CD4-positive, alpha-beta T cell (primary cell): ENCODE data around the gene ATP6V0D1. TPM values are rescaled to one million over a fixed set of nuclear protein-coding genes. Genes with fewer than 3 reads are reported as not detected.
"Not testable (repeated sequence)": the region's sequence is repeated elsewhere in the genome, so short reads cannot be mapped to it uniquely, and the experiment has no call there.

Experiments
- ATAC-seq: fragments of 200-7000 bp; cut with Tn5 transposase; one replicate; pipeline ENCODE4 v1.10.0; 2022; ENCODE audit warnings: mild to moderate bottlenecking; ENCODE audit not compliant: poor library complexity
- CTCF ChIA-PET: fragments of 350-600 bp; sonication (Branson Sonifier 250); formaldehyde crosslinking; loops from one replicate; lab custom pipeline; 2021; ENCODE audit warnings: antibody characterized with exemption, inconsistent platforms; lab: Charles Lee
- POLR2A ChIA-PET: fragments of 350-600 bp; sonication (Branson Sonifier 250); formaldehyde crosslinking; loops from one replicate; lab custom pipeline; 2021; ENCODE audit warnings: antibody characterized with exemption, inconsistent platforms; lab: Charles Lee
- DNase-seq, 14 experiments: peaks; one replicate each; pipeline ENCODE4 v3.0.0-alpha.2; 2013 to 2020; ENCODE audit warnings: mixed read lengths in 2 of 14
- H3K27ac ChIP-seq, 2 donors: one replicate each; pipeline versions ENCODE4 v1.5.1 to v1.7.0; 2013; ENCODE audit warnings: low read length in 2 of 2, low read depth in 1 of 2, mild to moderate bottlenecking in 1 of 2
- H3K27me3 ChIP-seq, 2 experiments: 1 replicate in 1 of 2; 2 replicates in 1 of 2; pipeline versions ENCODE4 v1.6.1 to v1.7.0; 2013; ENCODE audit warnings: low read length in 2 of 2, control low read depth in 1 of 2, mild to moderate bottlenecking in 1 of 2, moderate library complexity in 1 of 2; ENCODE audit not compliant: insufficient read depth in 2 of 2, control insufficient read depth in 1 of 2
- H3K36me3 ChIP-seq: one replicate; pipeline ENCODE4 v1.6.1; 2013; ENCODE audit warnings: low read length, control low read depth; ENCODE audit not compliant: insufficient read depth
- H3K4me1 ChIP-seq: one replicate; pipeline ENCODE4 v1.6.1; 2013; ENCODE audit warnings: low read length, control low read depth; ENCODE audit not compliant: insufficient read depth
- H3K4me3 ChIP-seq: one replicate; pipeline ENCODE4 v1.5.1; 2013; ENCODE audit warnings: mild to moderate bottlenecking, low read length, moderate library complexity
- H3K9me3 ChIP-seq, 2 experiments: 1 replicate in 1 of 2; 2 replicates in 1 of 2; pipeline versions ENCODE4 v1.6.1 to v1.7.0; 2013; ENCODE audit warnings: low read length in 2 of 2, mild to moderate bottlenecking in 2 of 2, control low read depth in 1 of 2, moderate library complexity in 1 of 2; ENCODE audit not compliant: control insufficient read depth in 1 of 2, insufficient read depth in 1 of 2
- H3K27ac Mint-ChIP-seq: one replicate; pipeline ENCODE4 v1.8.0; 2020; ENCODE audit warnings: mixed read lengths
- H3K27me3 Mint-ChIP-seq: one replicate; pipeline ENCODE4 v1.8.0; 2021; ENCODE audit warnings: mixed read lengths
- H3K36me3 Mint-ChIP-seq: one replicate; pipeline ENCODE4 v1.8.0; 2021; ENCODE audit warnings: low read depth, mixed read lengths
- H3K4me1 Mint-ChIP-seq: one replicate; pipeline ENCODE4 v1.8.0; 2021; ENCODE audit warnings: low read depth, mixed read lengths
- H3K4me3 Mint-ChIP-seq: one replicate; pipeline ENCODE4 v1.8.0; 2020; ENCODE audit warnings: mild to moderate bottlenecking, mixed read lengths
- H3K9me3 Mint-ChIP-seq: one replicate; pipeline ENCODE4 v1.8.0; 2020; ENCODE audit warnings: mixed read lengths
- intact Hi-C, 2 experiments: fragments of 100-400 bp; cut with DNase I in 1 of 2; cut with micrococcal nuclease in 1 of 2; formaldehyde crosslinking; loops; one replicate each; pipeline versions ENCODE4 v1.15.1 to v1.9.0; 2023 to 2025; cut with DNase I, micrococcal nuclease
- total RNA-seq, 174 experiments: library from RNA in 2 of 174; stranded (reverse) in 2 of 174; gene quantifications; one replicate each; pipeline ENCODE4 v1.2.3 and lab custom pipeline; 2021 to 2026
- TF ChIP-seq, protein P1 (sequence below): fragments of 200-600 bp; IDR thresholded peaks from one replicate; pipeline ENCODE4 v1.8.0; 2022; ENCODE audit warnings: antibody characterized with exemption, mild to moderate bottlenecking

The ATP6V0D1 gene
- total RNA-seq, 2 experiments from 2014 or later: 39.4 to 41.7 TPM

DNA sequence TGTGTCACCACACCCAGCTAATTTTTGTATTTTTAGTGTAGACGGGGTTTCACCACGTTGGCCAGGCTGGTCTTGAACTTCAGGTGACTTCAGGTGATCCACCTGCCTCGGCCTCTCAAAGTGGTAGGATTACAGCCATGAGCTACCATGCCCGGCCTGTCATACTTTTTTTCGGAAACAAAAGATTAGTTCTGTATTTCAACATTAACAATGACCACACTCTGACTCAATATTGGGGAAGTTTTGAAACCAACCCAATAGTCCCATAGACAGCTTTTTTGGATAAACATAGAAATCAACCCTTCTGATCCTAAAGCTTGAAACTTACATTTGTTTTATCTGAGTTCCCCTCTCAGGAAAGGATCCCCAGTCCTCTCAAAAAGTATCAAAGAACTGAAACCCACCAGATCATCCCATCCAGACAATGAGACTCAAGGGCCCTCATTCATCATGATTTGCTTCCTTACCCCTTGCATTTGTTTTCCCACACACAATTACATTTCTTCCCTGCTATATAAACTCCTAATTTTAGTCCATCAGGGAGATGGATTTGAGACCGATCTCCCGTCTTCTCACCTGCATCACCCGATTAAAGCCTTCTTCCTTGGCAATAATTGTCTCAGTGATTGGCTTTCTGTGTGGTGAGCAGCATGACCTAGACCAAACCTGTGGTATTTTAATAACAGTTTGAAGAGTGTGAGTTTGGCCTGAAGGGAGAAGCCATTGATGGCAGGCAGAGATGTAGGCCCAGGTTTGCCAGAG, 9.6 kb upstream of the ATP6V0D1 start:
- Histone ChIP-seq H3K36me3 (peaks cover 19% of the 10 kb centered on the region), H3K9me3 (no peaks in the 10 kb centered on the region), H3K27ac (no peak overlapping the region), H3K27me3 (no peaks in the 10 kb centered on the region), H3K4me1 (peaks cover 14% of the 10 kb centered on the region), H3K4me3 (no peak overlapping the region)
- TF ChIP-seq, protein P1, sequence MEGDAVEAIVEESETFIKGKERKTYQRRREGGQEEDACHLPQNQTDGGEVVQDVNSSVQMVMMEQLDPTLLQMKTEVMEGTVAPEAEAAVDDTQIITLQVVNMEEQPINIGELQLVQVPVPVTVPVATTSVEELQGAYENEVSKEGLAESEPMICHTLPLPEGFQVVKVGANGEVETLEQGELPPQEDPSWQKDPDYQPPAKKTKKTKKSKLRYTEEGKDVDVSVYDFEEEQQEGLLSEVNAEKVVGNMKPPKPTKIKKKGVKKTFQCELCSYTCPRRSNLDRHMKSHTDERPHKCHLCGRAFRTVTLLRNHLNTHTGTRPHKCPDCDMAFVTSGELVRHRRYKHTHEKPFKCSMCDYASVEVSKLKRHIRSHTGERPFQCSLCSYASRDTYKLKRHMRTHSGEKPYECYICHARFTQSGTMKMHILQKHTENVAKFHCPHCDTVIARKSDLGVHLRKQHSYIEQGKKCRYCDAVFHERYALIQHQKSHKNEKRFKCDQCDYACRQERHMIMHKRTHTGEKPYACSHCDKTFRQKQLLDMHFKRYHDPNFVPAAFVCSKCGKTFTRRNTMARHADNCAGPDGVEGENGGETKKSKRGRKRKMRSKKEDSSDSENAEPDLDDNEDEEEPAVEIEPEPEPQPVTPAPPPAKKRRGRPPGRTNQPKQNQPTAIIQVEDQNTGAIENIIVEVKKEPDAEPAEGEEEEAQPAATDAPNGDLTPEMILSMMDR: no peak
- ChIA-PET POLR2A (interaction anchor here (0.8 to 1.1 kb wide), 2 partner anchors 10 to 14 kb away, joined by 3 read pairs; partner anchors contain the start of gene ATP6V0D1), CTCF (interaction anchor here (0.6 to 6.0 kb wide), 5 partner anchors 9 to 224 kb away, joined by 3 to 46 read pairs (median 8); partner anchors contain the start of gene ATP6V0D1)
- H3K27ac Mint-ChIP-seq: peak overlapping the region; percentile 77
- no peaks in the 10 kb centered on the region for H3K9me3 Mint-ChIP-seq
- peaks cover 25% of the 10 kb centered on the region for H3K36me3 Mint-ChIP-seq
- no peak overlapping the region for H3K4me3 Mint-ChIP-seq
- H3K27me3 Mint-ChIP-seq: no peaks in the 10 kb centered on the region
- DNase-seq (peak in 3 of 14 experiments; percentile 13 to 48 (median 40)), ATAC-seq (no peak)
- intact Hi-C loops: no loop called here
- H3K4me1 Mint-ChIP-seq: peaks cover 28% of the 10 kb centered on the region

GRCh38 chr16:67489401-67490083, 8.6 kb upstream of the ATP6V0D1 start:
- H3K9me3 Mint-ChIP-seq: no peaks in the 10 kb centered on the region
- DNase-seq: no peak
- H3K36me3 ChIP-seq: peaks cover 21% of the 10 kb centered on the region
- intact Hi-C loops: no loop called here
- peaks cover 15% of the 10 kb centered on the region for H3K4me1 ChIP-seq
- CTCF ChIA-PET: interaction anchor here (0.7 to 6.0 kb wide), 6 partner anchors 8 to 841 kb away, joined by 3 to 46 read pairs (median 6); partner anchors contain the start of gene ATP6V0D1
- no peak for ATAC-seq
- peak overlapping the region; percentile 77 for H3K27ac Mint-ChIP-seq
- H3K27me3 Mint-ChIP-seq: no peaks in the 10 kb centered on the region
- H3K4me3 Mint-ChIP-seq: no peak overlapping the region
- peaks cover 26% of the 10 kb centered on the region for H3K4me1 Mint-ChIP-seq
- H3K9me3 ChIP-seq: no peaks in the 10 kb centered on the region
- no peak overlapping the region for H3K4me3 ChIP-seq
- POLR2A ChIA-PET: interaction anchor here (2.0 kb wide), 1 partner anchor 156 kb away, joined by 4 read pairs; the partner anchor contains the start of gene CARMIL2
- H3K36me3 Mint-ChIP-seq: peaks cover 28% of the 10 kb centered on the region
- H3K27me3 ChIP-seq: no peaks in the 10 kb centered on the region
- TF ChIP-seq, protein P1: no peak
- H3K27ac ChIP-seq: no peak overlapping the region

- peaks cover 23% of the 10 kb centered on the region for H3K4me1 ChIP-seq
- H3K9me3 Mint-ChIP-seq, ATAC-seq, H3K4me3 ChIP-seq, H3K9me3 ChIP-seq, DNase-seq, H3K4me3 Mint-ChIP-seq, intact Hi-C loops, H3K27me3 Mint-ChIP-seq, H3K27me3 ChIP-seq: not testable (repeated sequence)
- CTCF ChIA-PET: interaction anchor here (0.9 to 1.3 kb wide), 2 partner anchors 33 to 60 kb away, joined by 3 to 6 read pairs; no protein-coding TSS in a partner anchor
- Mint-ChIP-seq H3K36me3 (peaks cover 26% of the 10 kb centered on the region), H3K4me1 (peaks cover 24% of the 10 kb centered on the region), H3K27ac (peak overlapping the region; percentile 2)
- POLR2A ChIA-PET: interaction anchor here (2.0 kb wide), 1 partner anchor 158 kb away, joined by 4 read pairs; the partner anchor contains the start of gene CARMIL2
- H3K36me3 ChIP-seq: peaks cover 17% of the 10 kb centered on the region
- H3K27ac ChIP-seq: peak overlapping the region in 1 of 2 donors; percentile 5
Observed at GRCh38 chr16:67487561-67487960, 6.6 kb upstream of the ATP6V0D1 start.
